HepG2 (cell line): ENCODE data around the gene CFAP90.

Experiments used
- CTCF ChIP-seq: sonication (generic); formaldehyde crosslinking; IDR thresholded peaks from 2 replicates; pipeline ENCODE4 v1.5.0; 2020; ENCODE audit warnings: mild to moderate bottlenecking, missing genetic modification reagents, moderate library complexity
- HBP1 ChIP-seq: IDR thresholded peaks from 2 replicates; pipeline ENCODE4 v1.6.1; 2016; ENCODE audit warnings: low read depth, control low read depth
- HDAC1 ChIP-seq: sonication (generic); formaldehyde crosslinking; IDR thresholded peaks from 2 replicates; pipeline ENCODE4 v1.5.1; 2020; ENCODE audit warnings: mild to moderate bottlenecking, missing genetic modification reagents
- HINFP ChIP-seq: sonication (generic); formaldehyde crosslinking; IDR thresholded peaks from 2 replicates; pipeline ENCODE4 v1.4.0; 2020; ENCODE audit warnings: low read depth, mild to moderate bottlenecking, missing genetic modification reagents
- HNF4G ChIP-seq, 2 experiments: sonication (generic) in 1 of 2; formaldehyde crosslinking in 1 of 2; IDR thresholded peaks; 2 replicates each; pipeline versions ENCODE4 v1.4.0 to v1.6.1; 2011 to 2020; ENCODE audit warnings: borderline replicate concordance in 2 of 2, low read depth in 2 of 2, mild to moderate bottlenecking in 2 of 2, low read length in 1 of 2, missing genetic modification reagents in 1 of 2, moderate library complexity in 1 of 2
- MAX ChIP-seq: IDR thresholded peaks from 2 replicates; pipeline ENCODE4 v1.6.1; 2012; ENCODE audit warnings: inconsistent platforms
- PAXIP1 ChIP-seq: sonication (generic); formaldehyde crosslinking; conservative IDR thresholded peaks from 2 replicates; pipeline ENCODE4 v1.4.0; 2020; ENCODE audit warnings: mild to moderate bottlenecking, missing genetic modification reagents, moderate library complexity
- PBX3 ChIP-seq: sonication (generic); formaldehyde crosslinking; IDR thresholded peaks from 2 replicates; pipeline ENCODE4 v1.8.1; 2023; ENCODE audit warnings: missing genetic modification reagents, inconsistent platforms, borderline replicate concordance
- POLR2A ChIP-seq, 2 experiments: IDR thresholded peaks; 2 replicates each; pipeline ENCODE4 v1.6.1; 2011; ENCODE audit warnings: low read depth in 2 of 2, low read length in 2 of 2, mild to moderate bottlenecking in 1 of 2, moderate library complexity in 1 of 2; ENCODE audit not compliant: insufficient read depth in 1 of 2
- RAD51 ChIP-seq: fragments of 450-650 bp; IDR thresholded peaks from 2 replicates; pipeline ENCODE4 v1.6.1; 2016; ENCODE audit warnings: borderline replicate concordance
- REST ChIP-seq, 2 experiments: IDR thresholded peaks; 2 replicates each; pipeline ENCODE4 v1.6.1; 2011 to 2012; ENCODE audit warnings: low read length in 2 of 2, borderline replicate concordance in 1 of 2, low read depth in 1 of 2, mild to moderate bottlenecking in 1 of 2, moderate library complexity in 1 of 2
- SMARCC2 ChIP-seq: fragments of 450-650 bp; IDR thresholded peaks from 2 replicates; pipeline ENCODE4 v1.6.1; 2017; ENCODE audit warnings: antibody characterized with exemption, mild to moderate bottlenecking
- SRF ChIP-seq: IDR thresholded peaks from 2 replicates; pipeline ENCODE4 v1.6.1; 2011; ENCODE audit warnings: mild to moderate bottlenecking, low read depth, low read length, moderate library complexity
- ZNF17 ChIP-seq: sonication (generic); formaldehyde crosslinking; IDR thresholded peaks from 2 replicates; pipeline ENCODE4 v1.5.0; 2020; ENCODE audit warnings: mild to moderate bottlenecking, missing genetic modification reagents

- no peak for TF ChIP-seq POLR2A (IDR thresholded peaks at IDR 0.05; ENCODE audit: insufficient read depth in 1 of 2, low read depth in 2 of 2, low read length in 2 of 2)
- no peak for TF ChIP-seq REST (IDR thresholded peaks at IDR 0.05; ENCODE audit: borderline replicate concordance in 1 of 2, low read depth in 1 of 2, low read length in 2 of 2)
- no peak for TF ChIP-seq HINFP (CRISPR knock-in tag)
- no peak for TF ChIP-seq PAXIP1 (CRISPR knock-in tag)
- TF ChIP-seq PBX3 (CRISPR knock-in tag): no peak
- no peak for TF ChIP-seq HDAC1 (CRISPR knock-in tag)
- no peak for TF ChIP-seq MAX
- no peak for TF ChIP-seq HNF4G (IDR thresholded peaks at IDR 0.05; ENCODE audit: borderline replicate concordance, low read depth, low read length)
- TF ChIP-seq HNF4G (CRISPR knock-in tag; IDR thresholded peaks at IDR 0.05; ENCODE audit: borderline replicate concordance, low read depth): no peak
- no peak for TF ChIP-seq HBP1 (CRISPR knock-in tag)
- no peak for TF ChIP-seq CTCF (CRISPR knock-in tag)
- TF ChIP-seq RAD51: no peak
- no peak for TF ChIP-seq SMARCC2
- no peak for TF ChIP-seq SRF
- TF ChIP-seq ZNF17: no peak
Observed at GRCh38 chr5:7816535-7816901, 34.4 kb downstream of the CFAP90 start.
